HEK293T (cell line): Measurements from ENCODE around the gene MATN3.

Source experiments
- CTCF ChIA-PET: fragments of 350-600 bp; formaldehyde crosslinking; extraction: SDS; loops from one replicate; lab custom pipeline; 2021; ENCODE audit warnings: antibody characterized with exemption, inconsistent platforms; lab: Yijun Ruan, JAX
- POLR2A ChIA-PET: fragments of 350-600 bp; formaldehyde crosslinking; extraction: SDS; loops from one replicate; lab custom pipeline; 2020; ENCODE audit warnings: antibody characterized with exemption, inconsistent platforms; lab: Yijun Ruan, JAX
- DNase-seq: peaks from one replicate; pipeline ENCODE4 v3.0.0; 2012; ENCODE audit warnings: mixed read lengths; ENCODE audit errors: extremely low spot score
- ARNT ChIP-seq: fragments of 450-650 bp; IDR thresholded peaks from 2 replicates; pipeline ENCODE4 v1.6.1; 2017; ENCODE audit warnings: mild to moderate bottlenecking
- BHLHE40 ChIP-seq: fragments of 450-650 bp; IDR thresholded peaks from 2 replicates; pipeline ENCODE4 v1.6.1; 2016; ENCODE audit warnings: mild to moderate bottlenecking, moderate library complexity, borderline replicate concordance
- CTBP1 ChIP-seq: fragments of 450-650 bp; IDR thresholded peaks from 2 replicates; pipeline ENCODE4 v1.6.1; 2016; ENCODE audit warnings: borderline replicate concordance
- ELF4 ChIP-seq: fragments of 450-650 bp; IDR thresholded peaks from 2 replicates; pipeline ENCODE4 v1.6.1; 2017; ENCODE audit warnings: antibody characterized with exemption
- FOXA1 ChIP-seq: fragments of 450-650 bp; IDR thresholded peaks from 2 replicates; pipeline ENCODE4 v1.6.1; 2016; ENCODE audit warnings: mild to moderate bottlenecking
- FOXK2 ChIP-seq: fragments of 450-650 bp; IDR thresholded peaks from 2 replicates; pipeline ENCODE4 v1.6.1; 2016; ENCODE audit warnings: mild to moderate bottlenecking
- FOXM1 ChIP-seq: fragments of 450-650 bp; IDR thresholded peaks from 2 replicates; pipeline ENCODE4 v1.6.1; 2017; ENCODE audit warnings: mild to moderate bottlenecking, borderline replicate concordance
- HDGF ChIP-seq: fragments of 450-650 bp; IDR thresholded peaks from 2 replicates; pipeline ENCODE4 v1.6.1; 2017; ENCODE audit warnings: antibody characterized with exemption, borderline replicate concordance
- L3MBTL2 ChIP-seq: fragments of 450-650 bp; conservative IDR thresholded peaks from 2 replicates; pipeline ENCODE4 v1.6.1; 2016; ENCODE audit warnings: mild to moderate bottlenecking
- LEF1 ChIP-seq: fragments of 450-650 bp; IDR thresholded peaks from 2 replicates; pipeline ENCODE4 v1.6.1; 2017; ENCODE audit warnings: mild to moderate bottlenecking, borderline replicate concordance
- NFRKB ChIP-seq: fragments of 450-650 bp; IDR thresholded peaks from 2 replicates; pipeline ENCODE4 v1.6.1; 2016; ENCODE audit warnings: mild to moderate bottlenecking, moderate library complexity
- PKNOX1 ChIP-seq: fragments of 450-650 bp; IDR thresholded peaks from 2 replicates; pipeline ENCODE4 v1.6.1; 2016
- SP1 ChIP-seq: fragments of 450-650 bp; IDR thresholded peaks from 2 replicates; pipeline ENCODE4 v1.6.1; 2017
- SUZ12 ChIP-seq: fragments of 450-650 bp; IDR thresholded peaks from 2 replicates; pipeline ENCODE4 v1.6.1; 2016; ENCODE audit warnings: mild to moderate bottlenecking
- TARDBP ChIP-seq: fragments of 450-650 bp; IDR thresholded peaks from 2 replicates; pipeline ENCODE4 v1.6.1; 2016
- ZNF384 ChIP-seq: fragments of 450-650 bp; IDR thresholded peaks from 2 replicates; pipeline ENCODE4 v1.6.1; 2016

The MATN3 gene

GRCh38 chr2:20042531-20042930, 30.1 kb upstream of the MATN3 start:
- POLR2A ChIA-PET = interaction anchor here (1.9 kb wide), 1 partner anchor 9 kb away, joined by 7 read pairs; the partner anchor contains the start of gene LAPTM4A
- DNase-seq = no peak
- TF ChIP-seq ARNT = no peak
- CTCF ChIA-PET = no interaction called here

- no peak for DNase-seq
- ChIA-PET POLR2A (no interaction called here), CTCF (interaction anchor here (1.0 kb wide), 1 partner anchor 26 kb away, joined by 4 read pairs; no protein-coding TSS in a partner anchor)
- TF ChIP-seq CTBP1 (no peak), FOXA1 (no peak), L3MBTL2 (no peak), FOXK2 (no peak), FOXM1 (no peak), ZNF384 (no peak), TARDBP (no peak), ELF4 (no peak), SUZ12 (no peak), NFRKB (no peak), ARNT (no peak), LEF1 (no peak), PKNOX1 (no peak)
Observed at GRCh38 chr2:20040489-20041172, 28.2 kb upstream of the MATN3 start.

GRCh38 chr2:20037660-20038059, 25.2 kb upstream of the MATN3 start:
- no peak for DNase-seq
- ChIA-PET CTCF (interaction anchor here (0.9 to 1.3 kb wide), 2 partner anchors 22 to 56 kb away, joined by 4 to 5 read pairs; no protein-coding TSS in a partner anchor), POLR2A (interaction anchor here (1.6 kb wide), 1 partner anchor 14 kb away, joined by 4 read pairs; the partner anchor contains the start of gene LAPTM4A)
- TF ChIP-seq PKNOX1 = no peak
- no peak for TF ChIP-seq ZNF384
- no peak for TF ChIP-seq BHLHE40
- no peak for TF ChIP-seq SUZ12
- no peak for TF ChIP-seq CTBP1
- no peak for TF ChIP-seq SP1
- no peak for TF ChIP-seq L3MBTL2
- no peak for TF ChIP-seq NFRKB
- TF ChIP-seq FOXA1 = no peak
- TF ChIP-seq ARNT = no peak
- no peak for TF ChIP-seq LEF1
- no peak for TF ChIP-seq FOXM1

- TF ChIP-seq L3MBTL2 (no peak), CTBP1 (no peak), FOXM1 (no peak), ARNT (no peak), FOXK2 (no peak), LEF1 (no peak), SP1 (no peak), FOXA1 (no peak), NFRKB (no peak), TARDBP (no peak)
- no peak for DNase-seq
- POLR2A ChIA-PET = no interaction called here
Observed at GRCh38 chr2:20035955-20036666, 23.6 kb upstream of the MATN3 start.

GRCh38 chr2:20034821-20035220, 22.4 kb upstream of the MATN3 start:
- TF ChIP-seq BHLHE40 (no peak), HDGF (no peak), CTBP1 (no peak), FOXK2 (no peak), LEF1 (no peak), TARDBP (no peak), SP1 (no peak), FOXM1 (no peak), SUZ12 (no peak), ARNT (no peak), L3MBTL2 (no peak), FOXA1 (no peak), PKNOX1 (no peak), ELF4 (no peak), ZNF384 (no peak), NFRKB (no peak)
- ChIA-PET CTCF (no interaction called here), POLR2A (interaction anchor here (0.5 kb wide), 1 partner anchor 60 kb away, joined by 3 read pairs; no protein-coding TSS in a partner anchor)
- DNase-seq = no peak

More at GRCh38 chr2:20035955-20036666, 23.6 kb upstream of the MATN3 start:
- CTCF ChIA-PET = no interaction called here

- POLR2A ChIA-PET = no interaction called here
- TF ChIP-seq BHLHE40 (no peak), FOXK2 (no peak), ZNF384 (no peak), L3MBTL2 (no peak), CTBP1 (no peak)
- DNase-seq = no peak
- CTCF ChIA-PET = no interaction called here
Observed at GRCh38 chr2:20034218-20034617, 21.8 kb upstream of the MATN3 start.
